Spinal cord (tissue), 10 donors: ENCODE measurements around the gene DPP3. TPM values are rescaled to one million over a fixed set of nuclear protein-coding genes. Genes with fewer than 3 reads are reported as not detected.
"Not testable (repeated sequence)": the region's sequence is repeated elsewhere in the genome, so short reads cannot be mapped to it uniquely, and the experiment has no call there.

Experiments used
- DNase-seq, 6 donors: peaks; one replicate each; pipeline versions ENCODE4 v3.0.0 to v3.0.0-alpha.2; 2013 to 2015; ENCODE audit warnings: low spot score in 6 of 6, low read depth in 4 of 6
- H3K27ac ChIP-seq: one replicate; pipeline ENCODE4 v1.5.1; 2013; ENCODE audit warnings: low read depth, low read length, control low read depth
- H3K27me3 ChIP-seq: one replicate; pipeline ENCODE4 v1.6.1; 2013; ENCODE audit warnings: low read length; ENCODE audit not compliant: control insufficient read depth, insufficient read depth
- H3K36me3 ChIP-seq: one replicate; pipeline ENCODE4 v1.6.1; 2013; ENCODE audit warnings: low read length; ENCODE audit not compliant: control insufficient read depth, insufficient read depth
- H3K4me1 ChIP-seq: one replicate; pipeline ENCODE4 v1.6.1; 2013; ENCODE audit warnings: low read length; ENCODE audit not compliant: control insufficient read depth, insufficient read depth
- H3K4me3 ChIP-seq: one replicate; pipeline ENCODE4 v1.5.1; 2013; ENCODE audit warnings: low read depth, low read length, control low read depth
- H3K9me3 ChIP-seq: one replicate; pipeline ENCODE4 v1.6.1; 2013; ENCODE audit warnings: low read length; ENCODE audit not compliant: control insufficient read depth, insufficient read depth
- WGBS: methylation state at CpG from one replicate; pipeline ENCODE4 v1.1.5; 2013; ENCODE audit warnings: missing lambda C conversion rate; ENCODE audit not compliant: insufficient coverage; 5-methylcytosine and 5-hydroxymethylcytosine counted together
- long read RNA-seq, 4 donors: transcript quantifications; one replicate each; lab custom pipeline, GENCODE V29; 2026
- polyA plus RNA-seq, 2 donors: library from polyadenylated mRNA; unstranded; fragments of 120-200 nt; gene quantifications; one replicate each; pipeline ENCODE4 v1.2.1, GENCODE V29; 2013; ENCODE audit not compliant: insufficient read length in 2 of 2
- total RNA-seq, 2 donors: library from RNA; depleted of rRNA in 1 of 2; stranded (reverse); fragments of 120-200 nt in 1 of 2; fragments of >200 nt in 1 of 2; gene quantifications; one replicate each; pipeline versions ENCODE4 v1.2.3 to v1.2.4, GENCODE V29; 2013 to 2014
- donor health status: healthy.

The DPP3 gene
- total RNA-seq (10 to 100 TPM; 23.3 to 25.1 TPM), polyA plus RNA-seq (10 to 100 TPM; 32.5 to 37.1 TPM)
- long read RNA-seq, donor 1, partial matches to known transcripts, result 11 of 14 reads
- long read RNA-seq, donor 1, other reads (novel, unspliced or antisense), result 0 of 14 reads
- long read RNA-seq, donor 2, partial matches to known transcripts, result 0 of 4 reads
- long read RNA-seq, donor 2, other reads (novel, unspliced or antisense), result 0 of 4 reads
- long read RNA-seq, donor 3, partial matches to known transcripts, result 0 of 2 reads
- long read RNA-seq, donor 3, other reads (novel, unspliced or antisense), result 0 of 2 reads
- long read RNA-seq, donor 4, partial matches to known transcripts, result 0 of 1 reads
- long read RNA-seq, donor 4, other reads (novel, unspliced or antisense), result 0 of 1 reads

GRCh38 chr11:66480117-66480938 lies at the start of gene DPP3:
Gene DPP3, plus strand, starts transcription at chr11:66480434. Its CDS starts 1,767 bp downstream, at chr11:66482201.
- DNase-seq, result peak; percentile 87 to 99 (median 94)
- no peaks in the 10 kb centered on the region for H3K9me3 ChIP-seq
- peak within 1 kb of the TSS; percentile 93 for H3K4me3 ChIP-seq
- peaks cover 41% of the 10 kb centered on the region for H3K36me3 ChIP-seq
- no peaks in the 10 kb centered on the region for H3K27me3 ChIP-seq
- WGBS, result under 1% methylated on average over 57 of the region's 62 CpGs
- peaks cover 26% of the 10 kb centered on the region for H3K4me1 ChIP-seq
- peak within 1 kb of the TSS; percentile 87 for H3K27ac ChIP-seq

GRCh38 chr11:66431287-66431686 lies 48.9 kb upstream of the DPP3 start:
- H3K27ac ChIP-seq, H3K4me1 ChIP-seq, H3K9me3 ChIP-seq: not testable (repeated sequence)

GRCh38 chr11:66431871-66432329 lies 48.3 kb upstream of the DPP3 start:
- DNase-seq, H3K4me1 ChIP-seq, H3K27me3 ChIP-seq, H3K4me3 ChIP-seq, H3K27ac ChIP-seq, H3K9me3 ChIP-seq: not testable (repeated sequence)
- H3K36me3 ChIP-seq, result peaks cover 27% of the 10 kb centered on the region
- 86% methylated on average over 6 of the region's 8 CpGs for WGBS

More at GRCh38 chr11:66431287-66431686, 48.9 kb upstream of the DPP3 start:
- not testable (repeated sequence) for H3K27me3 ChIP-seq, H3K4me3 ChIP-seq, DNase-seq
- H3K36me3 ChIP-seq, result peaks cover 24% of the 10 kb centered on the region

GRCh38 chr11:66432597-66432996 lies 47.6 kb upstream of the DPP3 start:
- Histone ChIP-seq H3K36me3 (peaks cover 30% of the 10 kb centered on the region), H3K4me1 (peaks cover 7% of the 10 kb centered on the region), H3K27ac (no peak overlapping the region), H3K4me3 (no peak overlapping the region), H3K27me3 (no peaks in the 10 kb centered on the region), H3K9me3 (no peaks in the 10 kb centered on the region)
- 98% methylated on average over 5 of the region's 7 CpGs for WGBS
- DNase-seq, result no peak

GRCh38 chr11:66437979-66438503 lies 42.2 kb upstream of the DPP3 start:
- Histone ChIP-seq H3K27ac (peak overlapping the region; percentile 82), H3K9me3 (no peaks in the 10 kb centered on the region), H3K27me3 (no peaks in the 10 kb centered on the region), H3K4me1 (peaks cover 15% of the 10 kb centered on the region), H3K36me3 (peaks cover 25% of the 10 kb centered on the region), H3K4me3 (peak overlapping the region; percentile 76)
- no peak for DNase-seq
- 11% methylated on average over 3 of the region's 12 CpGs for WGBS

- peak; percentile 87 to 98 (median 94) for DNase-seq
- no peaks in the 10 kb centered on the region for H3K27me3 ChIP-seq
- peak within 1 kb of the TSS; percentile 82 for H3K27ac ChIP-seq
- H3K4me1 ChIP-seq, result peaks cover 15% of the 10 kb centered on the region
- WGBS, result 4% methylated on average over 38 of the region's 45 CpGs
- no peaks in the 10 kb centered on the region for H3K9me3 ChIP-seq
- H3K4me3 ChIP-seq, result peak within 1 kb of the TSS; percentile 76
- peaks cover 22% of the 10 kb centered on the region for H3K36me3 ChIP-seq
Observed at GRCh38 chr11:66438504-66439466, 41.4 kb upstream of the DPP3 start, which contains the start of gene MRPL11. Gene MRPL11, minus strand, starts transcription at chr11:66438848. Its CDS starts 94 bp downstream, at chr11:66438754.

- peaks cover 18% of the 10 kb centered on the region for H3K36me3 ChIP-seq
- not testable (repeated sequence) for H3K9me3 ChIP-seq, DNase-seq, H3K4me3 ChIP-seq, H3K27ac ChIP-seq, H3K27me3 ChIP-seq
- WGBS, result 82% methylated on average over 20 of the region's 29 CpGs
- peaks cover 15% of the 10 kb centered on the region for H3K4me1 ChIP-seq
Observed at GRCh38 chr11:66440101-66440939, 39.9 kb upstream of the DPP3 start.

GRCh38 chr11:66440940-66441282 lies 39.3 kb upstream of the DPP3 start:
- H3K27me3 ChIP-seq, H3K27ac ChIP-seq, DNase-seq, H3K9me3 ChIP-seq, H3K4me3 ChIP-seq: not testable (repeated sequence)
- Histone ChIP-seq H3K36me3 (peaks cover 12% of the 10 kb centered on the region), H3K4me1 (peaks cover 15% of the 10 kb centered on the region)
- 87% methylated on average over 20 of the region's 27 CpGs for WGBS
